NCI-H2107 (cell line): ENCODE results near the gene ORM2.
"Not testable (repeated sequence)": the region's sequence is repeated elsewhere in the genome, so short reads cannot be mapped to it uniquely, and the experiment has no call there.

Experiments used
- DNase-seq: peaks from one replicate; lab custom pipeline; 2025; lab: John Stamatoyannopoulos, UW

ORM2 gene

GRCh38 chr9:114314881-114315722 lies 14.6 kb upstream of the ORM2 start:
- DNase-seq = no peak

- no peak for DNase-seq
These were observed 13.8 kb upstream of the ORM2 start for GRCh38 chr9:114315723-114316363.

GRCh38 chr9:114316605-114317230 lies 13.0 kb upstream of the ORM2 start:
- DNase-seq = no peak

- no peak for DNase-seq
These were observed 11.9 kb upstream of the ORM2 start for GRCh38 chr9:114317665-114318357.

GRCh38 chr9:114318416-114318815 lies 11.3 kb upstream of the ORM2 start:
- no peak for DNase-seq

GRCh38 chr9:114319147-114319546 lies 10.5 kb upstream of the ORM2 start:
- DNase-seq = no peak

GRCh38 chr9:114320710-114321109 lies 9.0 kb upstream of the ORM2 start:
- DNase-seq = not testable (repeated sequence)

GRCh38 chr9:114321759-114322158 lies 7.9 kb upstream of the ORM2 start:
- DNase-seq = no peak

GRCh38 chr9:114322160-114322818 lies 7.4 kb upstream of the ORM2 start:
- DNase-seq = not testable (repeated sequence)

- not testable (repeated sequence) for DNase-seq
These were observed 6.7 kb upstream of the ORM2 start, which contains the start of gene ORM1 for GRCh38 chr9:114322831-114323531. Gene ORM1 (plus strand): TSS chr9:114323098. CDS start chr9:114323134, 36 bp downstream.

GRCh38 chr9:114323849-114324248 lies 5.8 kb upstream of the ORM2 start:
- DNase-seq = not testable (repeated sequence)

- no peak for DNase-seq
These were observed 5.2 kb upstream of the ORM2 start for GRCh38 chr9:114324492-114324891.

- not testable (repeated sequence) for DNase-seq
These were observed 4.7 kb upstream of the ORM2 start for GRCh38 chr9:114324965-114325364.

GRCh38 chr9:114325684-114326254 lies 3.9 kb upstream of the ORM2 start:
- DNase-seq = not testable (repeated sequence)

GRCh38 chr9:114327749-114328148 lies 1.9 kb upstream of the ORM2 start:
- no peak for DNase-seq

- DNase-seq = not testable (repeated sequence)
These were observed 1.3 kb upstream of the ORM2 start for GRCh38 chr9:114328357-114328820.

- DNase-seq = not testable (repeated sequence)
These were observed 588 bp upstream of the ORM2 start for GRCh38 chr9:114328937-114329624.

- no peak for DNase-seq
These were observed 967 bp downstream of the ORM2 start for GRCh38 chr9:114330636-114331035.

- DNase-seq = not testable (repeated sequence)
These were observed 1.8 kb downstream of the ORM2 start for GRCh38 chr9:114331229-114332195.
